Measurements from ENCODE around the gene SLC6A16.
"Not testable (repeated sequence)": the region's sequence is repeated elsewhere in the genome, so short reads cannot be mapped to it uniquely, and the experiment has no call there.

- TF ChIP-seq CTCF (conservative IDR thresholded peaks at IDR 0.05 in 1 of 2, IDR thresholded peaks at IDR 0.05 in 1 of 2; ENCODE audit: extremely low read depth in 1 of 2, insufficient read depth in 1 of 2, low read depth in 1 of 2, low read length in 2 of 2) = peak; percentile 21 to 57
- TF ChIP-seq EZH2 (IDR thresholded peaks at IDR 0.05; ENCODE audit: borderline replicate concordance, low read length) = not testable (repeated sequence)
Measured at GRCh38 chr19:49266409-49266808, 58.6 kb downstream of the SLC6A16 start.

Data from mammary epithelial cell (primary cell).